Ureter (tissue), 1 donor: Measurements from ENCODE around the gene TMEM131L. TPM values are rescaled to one million over a fixed set of nuclear protein-coding genes. Genes with fewer than 3 reads are reported as not detected.
"Not testable (repeated sequence)": the region's sequence is repeated elsewhere in the genome, so short reads cannot be mapped to it uniquely, and the experiment has no call there.

Source experiments
- DNase-seq: peaks from one replicate; pipeline ENCODE4 v3.0.0-alpha.2; 2020; ENCODE audit warnings: low spot score
- total RNA-seq: library from RNA; stranded (reverse); gene quantifications from one replicate; pipeline ENCODE4 v1.2.4, GENCODE V29; 2023
- donor health status: DM: yes; HTN: yes; CAD: no.

Gene TMEM131L
- total RNA-seq, 1 donor from 2014 or later: 12.1 TPM

GRCh38 chr4:153539422-153539821 lies 73.3 kb downstream of the TMEM131L start:
- no peak for DNase-seq

GRCh38 chr4:153541456-153542096 lies 75.4 kb downstream of the TMEM131L start:
- no peak for DNase-seq

GRCh38 chr4:153542131-153542530 lies 76.0 kb downstream of the TMEM131L start:
- DNase-seq: no peak

- DNase-seq: no peak
Observed at GRCh38 chr4:153542834-153543233, 76.7 kb downstream of the TMEM131L start.

- no peak for DNase-seq
Observed at GRCh38 chr4:153543351-153543750, 77.2 kb downstream of the TMEM131L start.

GRCh38 chr4:153545822-153546221 lies 79.7 kb downstream of the TMEM131L start:
- DNase-seq: no peak

- DNase-seq: no peak
Observed at GRCh38 chr4:153546280-153546679, 80.1 kb downstream of the TMEM131L start.

GRCh38 chr4:153547520-153547919 lies 81.4 kb downstream of the TMEM131L start:
- DNase-seq: no peak

- not testable (repeated sequence) for DNase-seq
Observed at GRCh38 chr4:153548907-153549306, 82.7 kb downstream of the TMEM131L start.

GRCh38 chr4:153549405-153549804 lies 83.2 kb downstream of the TMEM131L start:
- no peak for DNase-seq

GRCh38 chr4:153553155-153553818 lies 87.1 kb downstream of the TMEM131L start:
- DNase-seq: no peak

GRCh38 chr4:153553819-153554170 lies 87.6 kb downstream of the TMEM131L start:
- no peak for DNase-seq

- DNase-seq: peak; percentile 77
Observed at GRCh38 chr4:153555730-153556434, 89.7 kb downstream of the TMEM131L start.

GRCh38 chr4:153556435-153556815 lies 90.3 kb downstream of the TMEM131L start:
- no peak for DNase-seq

GRCh38 chr4:153560908-153561307 lies 94.7 kb downstream of the TMEM131L start:
- no peak for DNase-seq

- DNase-seq: no peak
Observed at GRCh38 chr4:153564630-153565525, 98.7 kb downstream of the TMEM131L start.

GRCh38 chr4:153566631-153567150 lies 100.5 kb downstream of the TMEM131L start:
- DNase-seq: no peak

- not testable (repeated sequence) for DNase-seq
Observed at GRCh38 chr4:153567660-153568059, 101.5 kb downstream of the TMEM131L start.

GRCh38 chr4:153570228-153570973 lies 104.2 kb downstream of the TMEM131L start:
- no peak for DNase-seq

GRCh38 chr4:153571006-153571545 lies 104.9 kb downstream of the TMEM131L start:
- DNase-seq: no peak

GRCh38 chr4:153572609-153573008 lies 106.4 kb downstream of the TMEM131L start:
- DNase-seq: no peak
